GM21423 (cell line): ENCODE results near the gene TRIM41.
"Not testable (repeated sequence)": the region's sequence is repeated elsewhere in the genome, so short reads cannot be mapped to it uniquely, and the experiment has no call there.

Experiments
- ATAC-seq: cut with Tn5 transposase; IDR thresholded peaks from one replicate; pipeline ENCODE4 v1.9.1; 2021; ENCODE audit warnings: mild to moderate bottlenecking, moderate library complexity; ENCODE audit not compliant: unreplicated experiment

The TRIM41 gene

DNA sequence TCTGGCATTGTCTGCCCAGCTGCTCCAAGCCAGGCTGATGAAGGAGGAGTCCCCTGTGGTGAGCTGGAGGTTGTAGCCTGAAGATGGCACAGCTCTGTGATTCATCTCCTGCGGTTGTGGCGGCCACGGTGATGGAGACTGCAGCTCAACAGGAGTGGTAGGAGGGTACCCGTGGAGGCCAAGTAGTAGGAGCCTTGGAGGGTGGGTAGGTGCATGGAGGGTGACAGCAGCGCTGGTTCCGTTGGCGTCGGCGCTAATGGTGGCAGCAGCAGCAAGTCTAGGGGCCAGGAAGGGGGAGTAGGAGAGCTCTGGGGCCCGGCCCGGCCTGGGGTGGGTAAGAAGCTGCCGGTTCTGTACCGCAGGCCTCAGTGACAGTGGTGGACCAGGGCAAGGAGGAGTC lies 60.3 kb downstream of the TRIM41 start:
- no peak for ATAC-seq

GRCh38 chr5:181283841-181284755 lies 61.0 kb downstream of the TRIM41 start:
- ATAC-seq, result not testable (repeated sequence)
